ENCODE measurements around the gene PIK3AP1.
A peak's percentile ranks its signal among the peaks of the same experiment; 100 is the strongest.
"Not testable (repeated sequence)": the region's sequence is repeated elsewhere in the genome, so short reads cannot be mapped to it uniquely, and the experiment has no call there.

Gene PIK3AP1

GRCh38 chr10:96720422-96721206, at the start of gene PIK3AP1:
TSS of gene PIK3AP1 (minus strand) at chr10:96720514. CDS start at chr10:96720394, 120 bp downstream.
- DNase-seq: peak; percentile 92

GRCh38 chr10:96768136-96768535, 47.8 kb upstream of the PIK3AP1 start:
- no peak for DNase-seq

- no peak for DNase-seq
Measured at GRCh38 chr10:96767611-96768010, 47.3 kb upstream of the PIK3AP1 start.

- DNase-seq: peak; percentile 61
Measured at GRCh38 chr10:96765406-96766240, 45.3 kb upstream of the PIK3AP1 start.

GRCh38 chr10:96764425-96765060, 44.2 kb upstream of the PIK3AP1 start:
- DNase-seq: peak; percentile 10

- no peak for DNase-seq
Measured at GRCh38 chr10:96758423-96758822, 38.1 kb upstream of the PIK3AP1 start.

- no peak for DNase-seq
Measured at GRCh38 chr10:96756111-96756903, 36.0 kb upstream of the PIK3AP1 start.

GRCh38 chr10:96753956-96754355, 33.6 kb upstream of the PIK3AP1 start:
- no peak for DNase-seq

GRCh38 chr10:96752375-96752774, 32.1 kb upstream of the PIK3AP1 start:
- no peak for DNase-seq

GRCh38 chr10:96750316-96750715, 30.0 kb upstream of the PIK3AP1 start:
- not testable (repeated sequence) for DNase-seq

GRCh38 chr10:96747734-96748550, 27.6 kb upstream of the PIK3AP1 start:
- DNase-seq: no peak

- no peak for DNase-seq
Measured at GRCh38 chr10:96746503-96746902, 26.2 kb upstream of the PIK3AP1 start.

- DNase-seq: no peak
Measured at GRCh38 chr10:96745950-96746349, 25.6 kb upstream of the PIK3AP1 start.

GRCh38 chr10:96743988-96744585, 23.8 kb upstream of the PIK3AP1 start:
- DNase-seq: peak; percentile 41

- DNase-seq: not testable (repeated sequence)
Measured at GRCh38 chr10:96741557-96741956, 21.2 kb upstream of the PIK3AP1 start.

GRCh38 chr10:96740579-96741281, 20.4 kb upstream of the PIK3AP1 start:
- DNase-seq: no peak

- DNase-seq: no peak
Measured at GRCh38 chr10:96740141-96740540, 19.8 kb upstream of the PIK3AP1 start.

GRCh38 chr10:96737307-96737902, 17.1 kb upstream of the PIK3AP1 start:
- DNase-seq: not testable (repeated sequence)

- DNase-seq: no peak
Measured at GRCh38 chr10:96724621-96725020, 4.3 kb upstream of the PIK3AP1 start.

GRCh38 chr10:96721207-96721572, 876 bp upstream of the PIK3AP1 start:
- peak; percentile 67 for DNase-seq
